Breast epithelium (tissue), 3 donors: ENCODE data around the gene IDE.

ENCODE experiments used
- CTCF ChIP-seq, 3 donors: fragments of 450-650 bp; IDR thresholded peaks; one replicate each; pipeline ENCODE4 v1.5.1; 2016 to 2017; ENCODE audit warnings: antibody characterized with exemption in 3 of 3, mild to moderate bottlenecking in 3 of 3, moderate library complexity in 3 of 3
- POLR2AphosphoS5 ChIP-seq, 3 donors: sonication (generic); formaldehyde crosslinking; IDR thresholded peaks; one replicate each; pipeline ENCODE4 v1.6.1; 2017; ENCODE audit warnings: antibody characterized with exemption in 3 of 3

- no peak for TF ChIP-seq CTCF (IDR thresholded peaks at IDR 0.05)
- no peak for TF ChIP-seq POLR2AphosphoS5 (IDR thresholded peaks at IDR 0.05)
These were observed 168.4 kb downstream of the IDE start for GRCh38 chr10:92405419-92405924.
